Right ventricle myocardium inferior (tissue), 1 donor: ENCODE results near the gene LANCL3. TPM values are rescaled to one million over a fixed set of nuclear protein-coding genes. Genes with fewer than 3 reads are reported as not detected.
"Not testable (repeated sequence)": the region's sequence is repeated elsewhere in the genome, so short reads cannot be mapped to it uniquely, and the experiment has no call there.

Source experiments
- ATAC-seq: fragments of 200-7000 bp; cut with Tn5 transposase; one replicate; pipeline ENCODE4 v1.9.1; 2020; ENCODE audit warnings: mild to moderate bottlenecking, moderate library complexity
- DNase-seq: peaks from one replicate; pipeline ENCODE4 v3.0.0; 2021; ENCODE audit errors: missing footprints
- intact Hi-C: fragments of 100-400 bp; cut with DNase I; formaldehyde crosslinking; loops from one replicate; pipeline ENCODE4 v1.11.0; 2022
- total RNA-seq: library from RNA; stranded (reverse); fragmentation: NEBNext Ultra II Directional; extraction: Animal tissue kit (Norgen Biotek cat#: 25700); gene quantifications from one replicate; pipeline ENCODE4 v1.2.1, GENCODE V29; 2021
- donor health status: DM: no; HTN: yes; CAD: no; lungs with severe emphysema.

The LANCL3 gene
- total RNA-seq, 1 donor from 2014 or later = 0.16 TPM

- ATAC-seq (no peak), DNase-seq (no peak)
- intact Hi-C loops = no loop called here
These were observed 35.8 kb downstream of the LANCL3 start for GRCh38 chrX:37607243-37607642.

- intact Hi-C loops = no loop called here
- no peak for ATAC-seq
- DNase-seq = no peak
These were observed 36.7 kb downstream of the LANCL3 start for GRCh38 chrX:37608156-37608555.

- ATAC-seq = no peak
- intact Hi-C loops = no loop called here
These were observed 38.3 kb downstream of the LANCL3 start for GRCh38 chrX:37609727-37610126.

GRCh38 chrX:37613933-37614332, 42.5 kb downstream of the LANCL3 start:
- ATAC-seq (no peak), DNase-seq (no peak)
- intact Hi-C loops = no loop called here

More at GRCh38 chrX:37609727-37610126, 38.3 kb downstream of the LANCL3 start:
- no peak for DNase-seq

- ATAC-seq (no peak), DNase-seq (no peak)
- intact Hi-C loops = no loop called here
These were observed 56.1 kb downstream of the LANCL3 start for GRCh38 chrX:37627602-37628001.

- ATAC-seq = no peak
- DNase-seq = no peak
- intact Hi-C loops = no loop called here
These were observed 66.6 kb downstream of the LANCL3 start for GRCh38 chrX:37638047-37638446.

GRCh38 chrX:37640142-37640541, 68.7 kb downstream of the LANCL3 start:
- no peak for ATAC-seq
- intact Hi-C loops = no loop called here

GRCh38 chrX:37641859-37642258, 70.4 kb downstream of the LANCL3 start:
- ATAC-seq (no peak), DNase-seq (no peak)
- intact Hi-C loops = no loop called here

More at GRCh38 chrX:37640142-37640541, 68.7 kb downstream of the LANCL3 start:
- DNase-seq = no peak

GRCh38 chrX:37644381-37645305, 73.2 kb downstream of the LANCL3 start:
- ATAC-seq (no peak), DNase-seq (no peak)
- intact Hi-C loops = no loop called here

- DNase-seq = no peak
- intact Hi-C loops = no loop called here
These were observed 74.8 kb downstream of the LANCL3 start for GRCh38 chrX:37646254-37646653.

GRCh38 chrX:37650879-37651278, 79.4 kb downstream of the LANCL3 start:
- DNase-seq, ATAC-seq, intact Hi-C loops: not testable (repeated sequence)

More at GRCh38 chrX:37646254-37646653, 74.8 kb downstream of the LANCL3 start:
- no peak for ATAC-seq

GRCh38 chrX:37651921-37652452, 80.5 kb downstream of the LANCL3 start:
- no peak for ATAC-seq
- intact Hi-C loops = no loop called here
- no peak for DNase-seq

GRCh38 chrX:37652589-37653231, 81.2 kb downstream of the LANCL3 start:
- DNase-seq (no peak), ATAC-seq (no peak)
- intact Hi-C loops = no loop called here

GRCh38 chrX:37653397-37654085, 82.1 kb downstream of the LANCL3 start:
- DNase-seq (no peak), ATAC-seq (no peak)
- intact Hi-C loops = no loop called here

- DNase-seq (no peak), ATAC-seq (no peak)
- intact Hi-C loops = no loop called here
These were observed 87.0 kb downstream of the LANCL3 start for GRCh38 chrX:37658343-37659030.

- ATAC-seq = no peak
- intact Hi-C loops = no loop called here
These were observed 87.6 kb downstream of the LANCL3 start for GRCh38 chrX:37659047-37659446.

GRCh38 chrX:37662181-37662580, 90.7 kb downstream of the LANCL3 start:
- DNase-seq (no peak), ATAC-seq (no peak)
- intact Hi-C loops = no loop called here

More at GRCh38 chrX:37659047-37659446, 87.6 kb downstream of the LANCL3 start:
- DNase-seq = no peak

GRCh38 chrX:37666516-37666915, 95.1 kb downstream of the LANCL3 start:
- no peak for ATAC-seq
- DNase-seq = no peak
- intact Hi-C loops = no loop called here

- ATAC-seq = no peak
- no peak for DNase-seq
- intact Hi-C loops = no loop called here
These were observed 95.7 kb downstream of the LANCL3 start for GRCh38 chrX:37667141-37667540.
